ENCODE measurements around the gene KCTD15.

The KCTD15 gene

GRCh38 chr19:33794683-33795369, 1.8 kb upstream of the KCTD15 start:
- no peak for DNase-seq (ENCODE audit: extremely low spot score, insufficient read length, low read depth)
- no peak for FAIRE-seq

DNA sequence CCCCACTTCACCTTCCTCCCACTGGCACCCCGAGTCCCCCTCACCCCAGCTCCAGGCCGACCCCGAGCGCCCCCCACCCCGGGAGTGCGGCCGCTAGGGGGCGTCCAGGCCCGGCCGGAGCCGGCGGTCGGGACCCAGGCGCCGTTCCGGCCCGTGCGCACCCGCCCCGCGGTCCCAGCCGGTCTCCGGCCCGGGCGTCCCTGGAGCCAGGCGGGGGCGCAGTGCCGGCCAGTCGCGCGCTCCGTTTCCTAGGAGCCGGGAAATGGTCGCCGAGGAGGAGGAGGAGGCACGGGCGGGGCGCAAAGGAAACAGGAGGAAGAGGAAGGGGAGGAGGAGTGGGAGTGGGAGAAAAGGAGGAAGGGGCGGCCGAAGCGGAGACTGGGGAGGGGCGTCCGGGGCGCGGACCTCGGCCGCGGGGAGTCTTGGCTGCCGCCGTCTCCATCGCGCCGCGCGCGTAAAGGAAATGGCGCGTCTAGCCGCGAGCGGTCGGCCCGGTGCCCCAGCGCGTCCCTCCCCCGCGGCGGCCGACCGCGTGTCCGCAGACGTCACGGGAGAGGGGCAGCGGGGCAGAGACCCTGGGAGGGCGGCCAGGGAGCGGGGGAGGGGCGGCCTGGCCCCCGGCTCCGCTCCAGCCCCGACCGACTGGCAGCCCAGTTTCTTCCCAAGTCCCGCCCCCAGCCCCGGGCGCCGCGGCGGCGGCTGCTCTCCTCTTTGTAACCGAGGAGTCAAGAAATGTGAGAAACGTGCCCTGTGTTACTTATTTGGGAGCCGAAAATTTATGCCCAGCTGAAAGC, 1.1 kb upstream of the KCTD15 start:
- DNase-seq (ENCODE audit: extremely low spot score, insufficient read length, low read depth) (no peak), FAIRE-seq (no peak)

GRCh38 chr19:33797802-33798671, 1.4 kb downstream of the KCTD15 start:
- no peak for DNase-seq (ENCODE audit: extremely low spot score, insufficient read length, low read depth)

GRCh38 chr19:33798681-33799111, 2.0 kb downstream of the KCTD15 start:
- DNase-seq (ENCODE audit: extremely low spot score, insufficient read length, low read depth) (no peak), FAIRE-seq (no peak)

More at GRCh38 chr19:33797802-33798671, 1.4 kb downstream of the KCTD15 start:
- no peak for FAIRE-seq

GRCh38 chr19:33799476-33799875, 2.8 kb downstream of the KCTD15 start:
- FAIRE-seq (no peak), DNase-seq (ENCODE audit: extremely low spot score, insufficient read length, low read depth) (no peak)

GRCh38 chr19:33800012-33800680, 3.5 kb downstream of the KCTD15 start:
- FAIRE-seq (no peak), DNase-seq (ENCODE audit: extremely low spot score, insufficient read length, low read depth) (no peak)

GRCh38 chr19:33801411-33801810, 4.7 kb downstream of the KCTD15 start:
- FAIRE-seq (no peak), DNase-seq (ENCODE audit: extremely low spot score, insufficient read length, low read depth) (no peak)

DNA sequence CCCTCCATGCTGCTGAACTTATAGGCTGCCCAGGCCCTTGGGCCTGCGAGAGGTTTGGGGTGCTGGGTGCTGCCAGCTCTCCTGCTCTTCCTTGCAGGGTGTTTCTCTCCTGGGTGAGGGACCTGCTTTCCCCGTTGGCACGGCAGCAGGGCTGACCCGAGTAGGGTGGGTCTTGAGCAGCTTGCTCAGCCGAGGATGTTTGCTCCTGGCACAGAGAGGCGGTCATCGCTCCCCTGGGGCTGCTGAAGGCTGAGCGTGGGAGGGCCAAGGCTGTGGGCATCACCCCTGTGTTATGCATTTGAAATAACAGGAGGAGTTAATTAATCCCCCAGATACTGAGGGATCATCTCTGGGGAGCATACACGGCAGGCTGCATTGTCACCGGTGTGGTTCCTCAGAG, 5.3 kb downstream of the KCTD15 start:
- FAIRE-seq (no peak), DNase-seq (ENCODE audit: extremely low spot score, insufficient read length, low read depth) (no peak)

DNA sequence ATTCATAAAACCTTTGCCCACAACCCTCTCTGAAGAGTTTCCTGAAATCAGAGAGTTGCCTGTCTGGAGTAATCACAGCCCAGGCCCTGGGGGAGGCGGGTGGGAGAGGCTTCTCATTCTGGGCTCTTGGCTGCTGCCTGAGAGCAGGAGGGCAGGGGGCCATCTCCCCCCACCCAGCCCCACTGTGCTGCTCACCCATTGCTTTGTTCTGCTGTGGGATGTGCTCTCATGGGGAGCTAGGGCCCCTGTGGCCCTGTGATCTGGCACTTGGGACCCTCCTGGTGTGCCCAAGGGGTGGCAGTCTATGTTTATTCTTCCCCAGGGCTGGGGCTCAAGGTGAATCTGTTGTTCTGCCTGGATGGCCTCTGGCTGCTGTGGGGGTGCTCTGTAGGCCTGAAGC, 6.1 kb downstream of the KCTD15 start:
- DNase-seq (ENCODE audit: extremely low spot score, insufficient read length, low read depth) (no peak), FAIRE-seq (no peak)

DNA sequence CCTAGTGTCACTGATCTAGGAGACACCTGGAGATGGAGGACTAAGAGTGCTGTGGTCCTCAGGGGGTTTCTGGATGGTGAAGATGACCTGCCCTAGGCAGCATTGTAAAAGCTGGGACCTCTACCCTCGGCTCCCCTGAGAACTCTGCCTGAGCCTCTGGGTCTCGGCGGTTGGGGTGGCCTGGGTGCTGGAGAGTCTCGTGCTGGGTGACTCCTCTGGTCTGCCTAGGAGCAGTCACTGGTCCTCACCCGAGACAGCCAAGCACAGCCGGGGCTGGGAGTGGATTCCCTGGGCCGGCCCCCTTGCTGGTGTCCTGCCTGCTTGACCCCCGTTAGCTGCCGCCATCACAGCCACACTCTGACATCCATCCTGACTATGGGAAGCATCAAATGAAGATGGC, 6.7 kb downstream of the KCTD15 start:
- DNase-seq (ENCODE audit: extremely low spot score, insufficient read length, low read depth) (no peak), FAIRE-seq (no peak)

DNA sequence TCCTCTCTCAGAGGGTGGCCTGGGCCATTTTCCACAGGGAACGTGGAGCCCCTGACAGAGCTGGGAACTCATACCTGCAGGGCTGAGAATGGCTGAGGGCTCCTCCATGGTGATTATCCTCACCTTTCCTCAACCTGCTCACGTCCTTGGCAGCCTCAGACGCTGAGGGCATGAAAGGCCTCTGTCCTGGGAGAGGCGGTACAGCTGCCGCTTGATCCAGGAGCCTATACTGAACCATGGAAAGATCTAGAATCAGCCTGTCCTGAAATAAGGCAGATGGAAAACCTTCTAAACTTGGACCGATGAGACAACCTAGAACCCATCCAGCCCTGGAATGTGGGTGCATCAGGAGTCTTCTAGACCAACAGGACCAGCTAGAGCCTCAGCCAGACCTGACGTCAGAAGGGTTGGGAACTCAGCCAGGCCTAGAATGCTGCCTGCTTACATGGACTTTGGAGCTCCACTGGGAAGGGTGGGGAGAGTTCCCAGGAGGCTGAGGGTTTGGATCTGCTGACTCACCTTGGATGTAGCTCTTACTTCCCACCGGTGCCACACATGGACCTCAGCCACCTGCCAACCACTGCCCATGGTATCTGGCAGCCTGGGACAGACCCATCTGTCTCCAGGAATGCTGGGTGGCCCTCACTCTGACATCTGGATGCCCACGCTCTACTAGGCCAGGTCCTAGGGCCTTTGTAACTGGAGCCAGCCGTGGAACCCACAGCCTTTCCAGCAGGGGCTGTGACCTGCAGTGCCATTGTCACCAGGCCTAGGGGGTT, 7.5 kb downstream of the KCTD15 start:
- FAIRE-seq: no peak
- no peak for DNase-seq (ENCODE audit: extremely low spot score, insufficient read length, low read depth)

GRCh38 chr19:33805313-33805712, 8.6 kb downstream of the KCTD15 start:
- no peak for DNase-seq (ENCODE audit: extremely low spot score, insufficient read length, low read depth)
- FAIRE-seq: no peak

DNA sequence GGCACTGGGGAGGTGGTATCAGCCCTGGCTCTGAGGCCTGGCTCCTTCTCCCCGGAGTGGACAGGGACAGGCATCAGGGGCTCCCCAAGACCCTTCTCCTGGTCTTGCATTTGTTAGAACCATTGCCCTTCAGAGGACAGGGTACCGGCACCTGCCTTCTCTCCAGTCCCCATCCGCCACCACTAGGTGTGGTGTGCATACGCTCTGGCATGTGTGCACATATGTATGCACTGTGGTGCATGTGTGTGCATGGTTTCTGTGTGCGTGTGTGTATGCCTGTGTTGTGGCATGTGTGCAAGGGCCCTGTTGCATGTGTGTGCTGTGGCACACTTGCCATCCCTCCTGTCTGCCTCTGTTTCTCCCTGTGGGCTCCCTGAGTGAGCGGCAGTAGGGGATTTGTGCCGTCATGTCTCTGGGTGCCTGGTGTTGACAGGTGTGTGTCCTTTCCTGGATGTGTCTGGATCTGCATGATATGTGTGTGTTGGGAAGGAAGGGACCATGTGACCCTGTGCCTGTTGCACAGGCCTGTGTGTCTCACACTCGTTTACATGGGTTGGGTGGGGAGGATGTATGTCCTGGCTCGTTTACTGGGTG, 9.3 kb downstream of the KCTD15 start:
- no peak for FAIRE-seq
- no peak for DNase-seq (ENCODE audit: extremely low spot score, insufficient read length, low read depth)

DNA sequence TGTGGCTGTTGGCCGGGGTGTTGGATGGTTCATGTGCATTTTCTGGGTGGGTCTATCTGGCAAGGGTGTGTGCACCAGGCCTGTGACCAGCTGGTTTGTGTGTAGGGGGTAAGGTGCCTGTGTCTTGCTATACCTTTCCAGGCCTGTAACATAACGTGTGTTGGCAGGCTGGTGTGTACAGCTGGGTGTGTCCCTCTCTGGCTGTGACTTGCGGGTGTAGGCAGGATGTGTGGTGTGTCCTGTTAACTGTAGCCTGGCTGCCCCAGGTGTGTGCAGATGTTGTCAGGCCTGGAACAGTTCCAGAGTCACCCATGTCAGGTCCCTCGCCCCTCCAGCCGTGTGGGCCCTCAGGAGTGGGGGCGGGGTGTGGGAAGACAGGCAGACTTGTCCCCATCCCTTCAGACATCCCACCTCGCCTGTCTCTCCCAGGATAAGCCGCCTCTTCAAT, 9.8 kb downstream of the KCTD15 start:
- FAIRE-seq (no peak), DNase-seq (ENCODE audit: extremely low spot score, insufficient read length, low read depth) (no peak)

- no peak for FAIRE-seq
Measured at GRCh38 chr19:33808399-33808798, 11.7 kb downstream of the KCTD15 start.

GRCh38 chr19:33809960-33810359, 13.3 kb downstream of the KCTD15 start:
- DNase-seq (ENCODE audit: extremely low spot score, insufficient read length, low read depth): no peak
- FAIRE-seq: no peak

More at GRCh38 chr19:33808399-33808798, 11.7 kb downstream of the KCTD15 start:
- DNase-seq (ENCODE audit: extremely low spot score, insufficient read length, low read depth): no peak

DNA sequence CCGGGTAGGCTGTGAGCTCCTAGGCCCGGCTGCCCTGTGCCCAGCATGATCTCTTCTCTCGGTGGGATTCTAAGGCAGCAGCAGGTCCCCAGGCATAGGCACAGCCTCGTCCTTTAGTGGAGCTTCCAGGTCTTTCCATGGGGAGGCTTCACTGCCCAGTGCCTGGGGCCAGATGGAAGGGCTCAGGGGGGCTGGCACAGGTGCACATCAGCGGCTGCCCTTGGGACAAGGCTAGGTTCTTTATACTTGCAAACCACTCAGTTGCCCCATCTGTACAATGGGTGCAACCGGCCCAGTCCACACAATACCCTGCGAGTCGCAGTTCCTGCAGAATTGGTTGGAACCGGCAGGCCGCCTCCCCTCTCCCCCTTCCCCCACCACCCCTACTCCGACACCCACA, 14.2 kb downstream of the KCTD15 start:
- FAIRE-seq: no peak
- no peak for DNase-seq (ENCODE audit: extremely low spot score, insufficient read length, low read depth)

- no peak for DNase-seq (ENCODE audit: extremely low spot score, insufficient read length, low read depth)
- FAIRE-seq: no peak
Measured at GRCh38 chr19:33811246-33811645, 14.6 kb downstream of the KCTD15 start.

Data from GM18507 (cell line).